HUDEP-2 (cell line): ENCODE results near the gene DCAF4L1.

Experiments used
- DNase-seq, 76 experiments: peaks; one replicate each; lab custom pipeline; 2025; ENCODE audit not compliant: unreplicated experiment in 76 of 76; lab: John Stamatoyannopoulos, UW

The DCAF4L1 gene

GRCh38 chr4:41989994-41990364 is 8.4 kb downstream of the DCAF4L1 start:
- no peak for DNase-seq

GRCh38 chr4:41990365-41991111 is 9.0 kb downstream of the DCAF4L1 start, which contains the start of gene SLC30A9:
TSS of gene SLC30A9 (plus strand) at chr4:41990530. CDS start at chr4:41990652, 122 bp downstream.
- peak in 75 of 76 experiments; percentile 22 to 93 (median 82) for DNase-seq

- DNase-seq = peak in 3 of 76 experiments; percentile 3 to 15 (median 6)
Observed at GRCh38 chr4:41991916-41992767, 10.6 kb downstream of the DCAF4L1 start.

- DNase-seq = no peak
Observed at GRCh38 chr4:41992967-41993857, 11.7 kb downstream of the DCAF4L1 start.

GRCh38 chr4:41994461-41994985 is 13.0 kb downstream of the DCAF4L1 start:
- no peak for DNase-seq

- no peak for DNase-seq
Observed at GRCh38 chr4:41998019-41998418, 16.5 kb downstream of the DCAF4L1 start.

- DNase-seq = no peak
Observed at GRCh38 chr4:41999321-41999720, 17.8 kb downstream of the DCAF4L1 start.

GRCh38 chr4:42008011-42008786 is 26.6 kb downstream of the DCAF4L1 start:
- DNase-seq = no peak

GRCh38 chr4:42015438-42015837 is 33.9 kb downstream of the DCAF4L1 start:
- DNase-seq = no peak

GRCh38 chr4:42018451-42018850 is 36.9 kb downstream of the DCAF4L1 start:
- DNase-seq = peak in 2 of 76 experiments; percentile 2 to 3
